Measurements from ENCODE around the gene HECW1. TPM values are rescaled to one million over a fixed set of nuclear protein-coding genes. Genes with fewer than 3 reads are reported as not detected.

The HECW1 gene
- total RNA-seq, 8 experiments from 2014 or later, result 0.09 to 16.7 (median 10.6) TPM

- 0 to 44% (median 18%) methylated on average over 1 of the region's 1 CpG; no CpG with 5 or more reads in 4 of the 10 experiments for WGBS, 10 experiments
- ATAC-seq (replicated peaks in 6 of 8), result no peak
- H3K4me3 ChIP-seq, result no peak overlapping the region
- H3K27ac ChIP-seq, result no peak overlapping the region
- in situ Hi-C loops (cut with MboI; ENCODE audit: low pct_unique_long_range_greater_than_20kb in 2 of 9, low sequenced_read_pairs in 9 of 9, unreplicated experiment in 9 of 9), result no loop called here
- peaks cover 8 to 14% of the 10 kb centered on the region in 2 donors for H3K4me1 ChIP-seq (replicated peaks in 1 of 2)
These were observed 279.1 kb downstream of the HECW1 start for GRCh38 chr7:43391518-43391917.

- WGBS, 10 experiments, result 50 to 86% (median 68%) methylated on average over 1 to 2 of the region's 2 CpGs; no CpG with 5 or more reads in 4 of the 10 experiments
- in situ Hi-C loops (cut with MboI; ENCODE audit: low pct_unique_long_range_greater_than_20kb in 2 of 9, low sequenced_read_pairs in 9 of 9, unreplicated experiment in 9 of 9), result no loop called here
- Histone ChIP-seq H3K4me1 (replicated peaks in 1 of 2) (peaks cover 4 to 7% of the 10 kb centered on the region in 2 donors), H3K27ac (no peak overlapping the region), H3K4me3 (no peak overlapping the region)
- peak in 1 of 8 experiments; percentile 36 for ATAC-seq (replicated peaks in 6 of 8)
These were observed 280.3 kb downstream of the HECW1 start for GRCh38 chr7:43392638-43393330.

DNA sequence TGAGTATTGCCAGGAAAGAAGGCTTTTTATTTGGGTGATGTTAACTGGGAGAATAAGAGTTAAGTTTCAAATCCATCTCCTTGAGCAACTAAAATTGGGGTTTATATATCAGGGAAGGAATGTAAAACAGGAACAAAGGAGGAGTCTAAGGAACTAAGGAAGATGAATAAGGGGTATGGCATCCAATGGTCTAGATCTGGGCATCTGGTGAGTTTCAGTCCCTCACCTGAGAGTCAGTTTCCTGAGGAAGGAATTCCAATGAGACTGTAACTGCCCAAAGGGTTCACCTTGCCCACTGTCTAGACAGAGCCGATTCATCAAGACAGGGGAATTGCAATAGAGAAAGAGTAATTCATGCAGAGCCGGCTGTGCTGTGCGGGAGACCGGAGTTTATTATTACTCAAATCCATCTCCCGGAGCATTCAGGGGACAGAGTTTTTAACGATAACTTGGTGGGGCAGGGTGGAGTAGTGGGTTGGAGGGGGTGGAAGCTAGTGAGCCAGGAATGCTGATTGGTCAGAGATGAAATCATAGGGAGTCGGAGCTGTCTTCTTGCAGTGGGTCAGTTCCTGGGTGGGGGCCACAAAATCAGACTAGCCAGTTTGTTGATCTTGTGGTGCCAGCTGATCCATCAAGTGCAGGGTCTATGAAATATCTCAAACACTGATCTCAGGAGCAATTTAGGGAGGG is 282.1 kb downstream of the HECW1 start:
- Histone ChIP-seq H3K27ac (no peak overlapping the region), H3K4me1 (replicated peaks in 1 of 2) (peaks cover 0 to 4% of the 10 kb centered on the region in 2 donors), H3K4me3 (no peak overlapping the region)
- in situ Hi-C loops (cut with MboI; ENCODE audit: low pct_unique_long_range_greater_than_20kb in 2 of 9, low sequenced_read_pairs in 9 of 9, unreplicated experiment in 9 of 9), result no loop called here
- ATAC-seq (replicated peaks in 6 of 8), result no peak
- WGBS, 10 experiments, result 40 to 100% (median 75%) methylated on average over 1 to 5 of the region's 7 CpGs; no CpG with 5 or more reads in 2 of the 10 experiments

- H3K4me1 ChIP-seq (replicated peaks in 1 of 2), result peaks cover 0 to 4% of the 10 kb centered on the region in 2 donors
- WGBS, 10 experiments, result 0 to 100% (median 51%) methylated on average over 1 to 2 of the region's 2 CpGs; no CpG with 5 or more reads in 6 of the 10 experiments
- in situ Hi-C loops (cut with MboI; ENCODE audit: low pct_unique_long_range_greater_than_20kb in 2 of 9, low sequenced_read_pairs in 9 of 9, unreplicated experiment in 9 of 9), result no loop called here
- no peak overlapping the region for H3K4me3 ChIP-seq
- H3K27ac ChIP-seq, result no peak overlapping the region
- ATAC-seq (replicated peaks in 6 of 8), result no peak
These were observed 282.9 kb downstream of the HECW1 start for GRCh38 chr7:43395351-43395750.

- 37 to 88% (median 59%) methylated on average over 1 to 2 of the region's 2 CpGs; no CpG with 5 or more reads in 1 of the 10 experiments for WGBS, 10 experiments
- H3K27ac ChIP-seq, result no peak overlapping the region
- in situ Hi-C loops (cut with MboI; ENCODE audit: low pct_unique_long_range_greater_than_20kb in 2 of 9, low sequenced_read_pairs in 9 of 9, unreplicated experiment in 9 of 9), result no loop called here
- peak in 1 of 8 experiments; percentile 46 for ATAC-seq (replicated peaks in 6 of 8)
- H3K4me3 ChIP-seq, result no peak overlapping the region
- H3K4me1 ChIP-seq (replicated peaks in 1 of 2), result peaks cover 0 to 4% of the 10 kb centered on the region in 2 donors
These were observed 283.8 kb downstream of the HECW1 start for GRCh38 chr7:43396187-43396740.

DNA sequence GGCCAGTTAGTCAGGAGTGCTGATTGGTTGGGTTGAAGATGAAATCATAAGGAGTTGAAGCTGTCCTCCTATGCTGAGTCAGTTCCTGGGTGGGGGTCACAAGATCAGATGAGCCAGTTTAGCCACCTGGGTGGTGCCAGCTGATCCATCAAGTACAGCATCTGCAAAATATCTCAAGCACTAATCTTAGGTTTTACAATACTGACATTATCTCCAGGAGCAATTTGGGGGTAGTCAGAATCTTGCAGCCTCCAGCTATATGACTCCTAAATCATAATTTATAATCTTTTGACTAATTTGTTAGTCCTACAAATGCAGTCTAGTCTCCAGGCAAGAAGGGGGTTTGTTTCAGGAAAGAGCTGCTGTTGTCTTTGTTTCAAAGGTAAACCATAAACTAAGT is 286.4 kb downstream of the HECW1 start:
- in situ Hi-C loops (cut with MboI; ENCODE audit: low pct_unique_long_range_greater_than_20kb in 2 of 9, low sequenced_read_pairs in 9 of 9, unreplicated experiment in 9 of 9), result no loop called here
- no peak for ATAC-seq (replicated peaks in 6 of 8)
- Histone ChIP-seq H3K4me3 (no peak overlapping the region), H3K27ac (no peak overlapping the region), H3K4me1 (replicated peaks in 1 of 2) (peaks cover 0 to 4% of the 10 kb centered on the region in 2 donors)

DNA sequence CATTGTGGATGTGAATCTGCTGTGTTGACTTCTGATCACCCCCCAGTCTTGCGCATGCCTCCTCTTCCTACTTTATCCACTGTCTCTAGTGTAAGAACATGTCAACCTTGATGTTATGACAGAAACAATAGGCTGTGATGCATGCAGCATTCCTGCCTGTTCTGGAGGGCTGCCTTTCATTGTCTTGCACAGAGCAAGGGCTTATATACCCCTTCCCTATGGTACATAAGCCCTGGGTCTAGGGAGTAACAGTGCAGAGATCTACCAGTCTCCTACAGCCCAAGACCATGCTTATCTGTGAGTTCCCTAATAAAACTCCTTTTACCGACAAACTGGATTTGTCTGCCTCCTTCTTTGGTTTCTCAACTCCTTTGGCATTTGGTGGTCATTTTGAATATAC is 293.5 kb downstream of the HECW1 start:
- Histone ChIP-seq H3K4me1 (replicated peaks in 1 of 2) (no peaks in the 10 kb centered on the region), H3K27ac (no peak overlapping the region), H3K4me3 (no peak overlapping the region)
- in situ Hi-C loops (cut with MboI; ENCODE audit: low pct_unique_long_range_greater_than_20kb in 2 of 9, low sequenced_read_pairs in 9 of 9, unreplicated experiment in 9 of 9), result no loop called here
- 83 to 100% (median 100%) methylated on average over 1 to 2 of the region's 2 CpGs; no CpG with 5 or more reads in 1 of the 10 experiments for WGBS, 10 experiments
- no peak for ATAC-seq (replicated peaks in 6 of 8)

- ATAC-seq (replicated peaks in 6 of 8), result no peak
- Histone ChIP-seq H3K27ac (no peak overlapping the region), H3K4me3 (no peak overlapping the region), H3K4me1 (replicated peaks in 1 of 2) (no peaks in the 10 kb centered on the region)
- WGBS, 10 experiments, result 31 to 100% (median 54%) methylated on average over 1 to 5 of the region's 5 CpGs
- in situ Hi-C loops (cut with MboI; ENCODE audit: low pct_unique_long_range_greater_than_20kb in 2 of 9, low sequenced_read_pairs in 9 of 9, unreplicated experiment in 9 of 9), result no loop called here
These were observed 294.5 kb downstream of the HECW1 start for GRCh38 chr7:43406961-43407360.

DNA sequence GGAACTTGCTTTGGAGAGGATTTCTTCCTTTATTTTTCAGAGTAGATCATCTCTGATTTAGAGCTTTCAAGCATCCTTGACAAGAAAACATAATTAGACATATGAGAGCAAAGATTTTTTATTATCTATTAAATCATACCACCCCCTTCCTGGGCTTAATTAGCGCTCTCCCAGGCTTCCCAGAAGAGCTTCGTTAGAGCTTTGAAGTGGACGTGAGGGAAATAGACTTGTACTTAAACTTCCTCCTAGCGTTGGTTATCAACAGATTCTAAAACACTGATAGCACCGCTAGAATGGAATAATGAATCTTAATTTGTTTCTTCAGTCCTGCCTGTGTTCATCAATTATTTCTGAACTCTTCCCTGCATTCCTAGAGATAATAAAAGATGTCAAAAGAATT is 296.5 kb downstream of the HECW1 start:
- Histone ChIP-seq H3K4me1 (replicated peaks in 1 of 2) (no peaks in the 10 kb centered on the region), H3K4me3 (no peak overlapping the region), H3K27ac (no peak overlapping the region)
- in situ Hi-C loops (cut with MboI; ENCODE audit: low pct_unique_long_range_greater_than_20kb in 2 of 9, low sequenced_read_pairs in 9 of 9, unreplicated experiment in 9 of 9), result no loop called here
- ATAC-seq (replicated peaks in 6 of 8), result no peak
- WGBS, 10 experiments, result 61 to 100% (median 82%) methylated on average over 1 to 5 of the region's 5 CpGs; no CpG with 5 or more reads in 2 of the 10 experiments

DNA sequence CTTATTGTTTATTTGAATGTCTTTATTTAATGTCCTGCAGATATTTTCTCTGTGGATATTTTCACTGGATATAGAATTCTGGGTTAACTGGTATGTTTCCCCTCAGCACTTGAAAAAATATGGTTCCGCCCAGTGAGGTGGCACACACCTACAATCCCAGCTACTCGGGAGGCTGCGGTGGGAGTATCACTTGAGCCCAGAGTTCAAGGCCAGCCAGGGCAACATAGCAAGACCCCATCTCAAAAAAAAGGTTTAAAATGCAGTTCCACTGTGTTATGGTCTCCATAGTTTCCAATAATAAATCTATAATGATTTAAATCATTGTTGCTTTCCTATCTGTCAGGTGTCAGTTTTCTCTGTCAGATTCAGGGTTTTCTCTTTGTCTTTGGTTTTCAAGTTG is 305.0 kb downstream of the HECW1 start:
- Histone ChIP-seq H3K27ac (no peak overlapping the region), H3K4me1 (replicated peaks in 1 of 2) (no peaks in the 10 kb centered on the region), H3K4me3 (no peak overlapping the region)
- in situ Hi-C loops (cut with MboI; ENCODE audit: low pct_unique_long_range_greater_than_20kb in 2 of 9, low sequenced_read_pairs in 9 of 9, unreplicated experiment in 9 of 9), result no loop called here
- 86 to 100% (median 100%) methylated on average over 1 to 3 of the region's 3 CpGs; no CpG with 5 or more reads in 3 of the 10 experiments for WGBS, 10 experiments
- no peak for ATAC-seq (replicated peaks in 6 of 8)

DNA sequence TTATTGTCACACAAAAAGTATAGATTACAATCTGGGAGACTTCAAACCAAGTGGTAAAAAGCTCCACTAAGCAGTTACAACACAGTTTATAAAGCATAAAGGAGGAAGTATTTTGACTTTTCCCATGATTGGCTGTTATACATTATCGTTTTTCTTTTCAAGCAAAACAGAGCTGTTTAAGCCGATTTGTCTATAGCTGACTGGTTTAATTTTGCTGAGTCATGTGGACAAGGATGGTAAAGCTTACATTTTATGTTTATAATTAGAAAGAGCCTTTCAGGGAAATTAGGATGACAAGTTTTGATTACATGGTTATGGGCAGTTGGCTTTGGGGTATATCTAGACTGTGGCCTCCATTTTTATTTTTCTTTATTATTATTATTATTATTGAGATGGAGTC is 318.0 kb downstream of the HECW1 start:
- no peaks in the 10 kb centered on the region for H3K4me1 ChIP-seq (replicated peaks in 1 of 2)
- no peak overlapping the region for H3K4me3 ChIP-seq
- in situ Hi-C loops (cut with MboI; ENCODE audit: low pct_unique_long_range_greater_than_20kb in 2 of 9, low sequenced_read_pairs in 9 of 9, unreplicated experiment in 9 of 9), result loop anchor here in 1 of 9 experiments (25.0 kb wide), 1 partner anchor 168 kb away; no protein-coding TSS in a partner anchor
- WGBS, 10 experiments, result 17 to 100% (median 89%) methylated on average over 1 to 2 of the region's 2 CpGs; no CpG with 5 or more reads in 1 of the 10 experiments
- no peak for ATAC-seq (replicated peaks in 6 of 8)
- H3K27ac ChIP-seq, result no peak overlapping the region

GRCh38 chr7:43431020-43431595 is 318.7 kb downstream of the HECW1 start:
- in situ Hi-C loops (cut with MboI; ENCODE audit: low pct_unique_long_range_greater_than_20kb in 2 of 9, low sequenced_read_pairs in 9 of 9, unreplicated experiment in 9 of 9), result loop anchor here in 1 of 9 experiments (25.0 kb wide), 1 partner anchor 169 kb away; no protein-coding TSS in a partner anchor
- 50 to 100% (median 85%) methylated on average over 1 to 3 of the region's 3 CpGs for WGBS, 10 experiments
- Histone ChIP-seq H3K4me3 (no peak overlapping the region), H3K27ac (no peak overlapping the region), H3K4me1 (replicated peaks in 1 of 2) (no peaks in the 10 kb centered on the region)
- no peak for ATAC-seq (replicated peaks in 6 of 8)

- Histone ChIP-seq H3K4me1 (replicated peaks in 1 of 2) (no peaks in the 10 kb centered on the region), H3K4me3 (no peak overlapping the region), H3K27ac (no peak overlapping the region)
- in situ Hi-C loops (cut with MboI; ENCODE audit: low pct_unique_long_range_greater_than_20kb in 2 of 9, low sequenced_read_pairs in 9 of 9, unreplicated experiment in 9 of 9), result loop anchor here in 1 of 9 experiments (25.0 kb wide), 1 partner anchor 171 kb away; no protein-coding TSS in a partner anchor
- no peak for ATAC-seq (replicated peaks in 6 of 8)
- WGBS, 10 experiments, result 60 to 100% (median 82%) methylated on average over 1 of the region's 1 CpG; no CpG with 5 or more reads in 4 of the 10 experiments
These were observed 321.2 kb downstream of the HECW1 start for GRCh38 chr7:43433639-43434038.
